Dermis blood vessel endothelial cell (primary cell): ENCODE data around the gene APP. TPM values are rescaled to one million over a fixed set of nuclear protein-coding genes. Genes with fewer than 3 reads are reported as not detected.
"Not testable (repeated sequence)": the region's sequence is repeated elsewhere in the genome, so short reads cannot be mapped to it uniquely, and the experiment has no call there.

ENCODE experiments used
- DNase-seq: peaks from one replicate; pipeline ENCODE4 v3.0.0; 2010
- total RNA-seq: library from RNA; depleted of rRNA; stranded (reverse); fragments of >200 nt; gene quantifications from 2 replicates; pipeline ENCODE4 v1.2.3, GENCODE V29; 2014

The APP gene
- total RNA-seq, 1 donor from 2014 or later = 1,370 TPM

DNA sequence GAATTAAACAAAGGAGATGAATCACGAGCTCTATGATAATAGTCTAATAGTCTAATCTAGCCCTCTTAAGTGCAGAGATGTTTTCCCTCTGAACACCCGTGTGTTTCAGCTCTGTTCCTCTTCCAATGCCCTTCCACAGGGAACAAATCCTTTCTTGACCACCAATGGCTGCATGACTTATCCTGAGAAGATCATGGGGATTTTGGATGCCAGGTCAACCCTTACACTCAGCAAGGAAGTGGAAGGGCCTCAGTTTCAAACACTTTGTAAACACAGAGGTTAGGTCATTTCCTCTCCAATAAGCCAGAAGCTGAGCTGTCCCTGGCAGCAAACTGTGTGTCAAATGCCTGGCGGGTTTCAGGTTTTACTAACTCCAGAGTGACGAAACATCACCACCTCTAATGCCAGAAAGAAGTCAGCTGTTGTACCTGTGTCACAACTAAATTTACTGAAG, 235.8 kb downstream of the APP start:
- peak; percentile 98 for DNase-seq

DNA sequence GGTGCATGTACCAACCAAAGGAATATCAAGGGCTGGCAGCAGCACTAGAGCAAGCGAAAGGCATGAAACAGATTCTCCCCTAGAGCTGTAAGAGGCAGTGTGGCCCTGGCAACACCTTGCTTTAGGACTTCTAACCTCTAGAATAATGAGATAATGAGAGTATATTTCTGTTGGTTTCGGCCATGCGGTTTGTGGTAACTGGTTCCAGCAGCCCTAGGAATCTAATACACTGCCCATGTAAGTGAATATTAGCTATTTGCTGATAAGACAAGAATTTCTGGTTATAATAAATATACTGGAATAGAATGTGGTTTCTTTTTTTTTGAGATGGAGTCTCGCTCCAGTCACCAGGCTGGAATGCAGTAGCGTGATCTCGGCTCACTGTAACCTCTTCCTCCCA, 236.4 kb downstream of the APP start:
- DNase-seq = no peak

DNA sequence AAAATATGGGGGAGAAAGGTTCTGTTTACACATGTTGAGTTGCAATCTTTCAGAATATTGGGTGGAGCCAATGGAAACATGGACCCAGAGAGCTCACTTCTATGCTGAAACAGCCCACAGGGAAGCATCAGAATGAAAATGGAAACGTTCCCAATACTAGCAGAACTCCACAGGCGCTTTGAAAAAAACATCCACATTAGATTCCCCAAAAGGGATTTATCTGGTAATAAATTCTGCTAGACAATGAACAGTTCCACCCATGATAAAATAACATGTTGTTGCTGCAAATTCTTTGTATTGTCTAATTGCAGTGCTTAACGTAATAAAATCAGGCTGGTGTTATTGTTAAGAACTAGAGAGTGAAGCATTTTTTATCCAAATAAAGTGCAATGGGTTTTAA, 238.8 kb downstream of the APP start:
- DNase-seq = no peak

DNA sequence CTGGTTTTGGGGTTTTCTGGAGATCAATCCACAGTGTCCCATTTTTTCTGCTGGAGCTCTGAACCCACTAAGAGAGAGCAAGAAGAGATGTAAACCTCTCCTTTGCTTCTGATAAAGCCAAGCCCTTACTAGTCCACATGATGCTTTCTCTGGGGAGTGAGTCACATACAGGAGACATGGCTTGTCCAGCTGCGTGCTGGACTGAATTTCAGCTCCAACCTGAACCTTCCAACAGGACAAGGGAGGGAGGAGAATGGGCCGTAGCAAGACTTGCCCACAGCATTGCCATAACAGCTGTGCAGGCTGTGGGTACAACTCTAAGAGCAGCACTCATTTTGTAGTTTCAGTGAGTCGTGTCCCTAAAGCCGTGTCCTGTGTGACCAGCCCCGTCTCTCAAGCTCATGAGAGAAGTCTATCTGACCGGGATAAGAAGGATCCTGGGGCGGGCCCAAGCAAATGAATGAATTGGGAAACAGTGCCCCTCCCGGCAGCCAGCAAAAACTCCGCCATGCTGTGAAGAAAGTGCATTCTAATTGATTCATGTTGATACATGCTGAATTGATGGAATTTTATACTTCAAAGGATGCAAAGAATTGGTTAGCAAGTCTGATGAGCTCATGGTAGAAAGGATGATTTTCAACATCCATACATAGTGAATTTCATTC, 240.6 kb downstream of the APP start:
- peak; percentile 58 for DNase-seq

DNA sequence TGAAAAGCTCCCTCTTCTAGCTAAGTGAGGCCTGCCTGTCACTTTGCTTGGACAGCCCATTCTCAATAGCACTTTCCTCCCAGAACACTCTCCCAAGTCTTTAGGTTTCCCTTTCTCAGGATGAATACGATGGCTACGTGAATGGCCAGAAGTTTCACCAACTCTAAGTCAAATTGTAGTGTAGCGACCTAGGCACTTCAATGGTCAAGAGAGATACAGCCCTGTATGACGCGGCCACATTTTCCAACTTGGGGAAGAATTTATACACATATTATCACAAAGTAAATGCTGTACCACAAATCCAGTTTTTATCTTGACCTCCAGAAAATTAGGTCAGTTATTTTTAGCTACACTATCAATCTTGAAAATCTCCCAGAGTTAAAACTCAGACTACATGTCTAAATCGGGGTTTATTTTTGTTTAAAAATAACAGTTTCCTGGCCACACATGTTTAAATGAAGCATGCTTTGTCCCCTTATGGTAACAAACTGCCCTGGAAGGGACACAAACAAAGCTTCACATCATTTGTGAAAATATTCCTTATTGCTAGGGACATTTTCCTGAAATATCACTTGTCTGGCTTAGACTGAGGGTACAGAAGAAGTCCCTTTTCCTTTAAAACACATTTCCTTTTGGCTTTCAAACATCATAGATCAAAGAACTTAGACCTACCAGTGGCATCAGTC, 243.2 kb downstream of the APP start:
- DNase-seq = no peak

DNA sequence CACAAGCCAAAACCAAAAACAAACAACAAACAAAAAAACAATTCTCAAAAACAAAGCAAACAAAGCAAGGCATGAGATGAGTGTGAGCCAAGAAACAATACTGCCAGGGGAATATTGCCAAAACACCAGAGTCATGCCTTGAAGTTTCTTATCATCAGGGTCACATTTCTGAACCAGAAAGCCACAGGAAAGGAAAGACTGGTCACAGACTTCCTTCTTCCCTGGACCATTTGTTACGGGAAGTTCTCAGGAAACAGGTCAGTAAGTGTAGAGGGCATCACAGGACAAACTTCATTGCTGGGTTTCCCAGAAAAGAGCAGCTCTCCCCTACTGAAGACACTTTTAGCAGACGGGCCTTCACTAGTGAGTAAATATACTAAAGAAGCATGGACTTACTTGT, 244.6 kb downstream of the APP start:
- DNase-seq = peak; percentile 97

DNA sequence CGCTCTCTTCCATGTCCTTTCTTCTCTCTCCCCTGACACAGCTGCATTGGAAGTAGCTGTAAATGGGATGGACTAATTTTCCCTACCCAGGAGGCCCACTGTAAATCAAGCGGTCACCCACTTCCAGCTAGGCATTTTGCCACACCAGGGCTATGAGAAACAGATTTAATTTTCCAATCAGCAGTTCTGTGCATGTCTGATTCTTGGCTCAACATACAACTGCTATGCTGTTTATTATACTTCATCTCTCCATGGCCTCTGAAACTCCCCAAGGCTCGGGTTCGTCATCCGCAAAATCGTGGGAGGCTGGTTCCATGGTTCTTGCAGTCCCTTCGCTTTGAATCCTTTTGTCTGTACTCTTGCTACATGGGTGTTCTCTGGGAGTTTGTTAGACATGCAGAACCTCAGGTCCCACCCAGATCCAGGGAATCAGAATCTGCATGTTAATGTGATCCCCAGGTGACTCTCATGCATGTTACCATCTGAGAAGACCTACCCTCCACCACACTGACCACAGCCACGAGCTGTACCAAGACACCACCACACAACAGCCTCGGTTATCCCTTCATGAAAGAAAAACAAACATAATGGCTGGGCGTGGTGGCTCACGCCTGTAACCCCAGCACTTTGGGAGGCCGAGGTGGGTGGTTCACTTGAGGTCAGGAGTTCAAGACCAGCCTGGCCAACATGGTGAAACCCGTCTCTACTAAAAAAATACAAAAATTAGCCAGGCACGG, 245.3 kb downstream of the APP start:
- DNase-seq = no peak

DNA sequence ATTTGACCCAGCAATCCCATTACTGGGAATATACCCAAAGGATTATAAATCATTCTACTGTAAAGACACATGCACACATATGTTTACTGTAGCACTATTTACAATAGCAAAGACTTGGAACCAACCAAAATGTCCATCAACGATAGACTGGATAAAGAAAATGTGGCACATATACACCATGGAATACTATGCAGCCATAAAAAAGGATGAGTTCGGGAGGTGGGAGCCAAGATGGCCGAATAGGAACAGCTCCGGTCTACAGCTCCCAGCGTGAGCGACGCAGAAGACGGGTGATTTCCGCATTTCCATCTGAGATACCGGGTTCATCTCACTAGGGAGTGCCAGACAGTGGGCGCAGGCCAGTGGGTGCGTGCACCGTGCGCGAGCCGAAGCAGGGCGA, 252.4 kb downstream of the APP start:
- not testable (repeated sequence) for DNase-seq

DNA sequence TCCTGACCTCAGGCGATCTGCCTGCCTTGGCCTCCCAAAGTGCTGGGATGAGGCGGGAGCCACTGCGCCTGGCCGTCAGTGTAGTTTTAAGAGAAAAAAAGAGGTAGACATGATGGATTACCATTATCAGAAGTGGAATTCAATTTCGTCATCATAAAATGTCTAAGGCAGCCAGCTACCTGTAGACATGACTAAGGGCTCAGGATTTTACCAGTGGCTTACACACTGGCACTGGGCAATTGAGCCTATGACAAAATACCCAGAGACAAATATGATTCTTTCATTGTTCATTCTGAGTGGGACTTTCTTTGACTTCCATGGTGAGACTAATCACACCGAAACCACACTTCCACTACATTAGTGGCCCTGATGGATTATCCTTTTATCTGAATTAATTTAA, 254.3 kb downstream of the APP start:
- DNase-seq = no peak

DNA sequence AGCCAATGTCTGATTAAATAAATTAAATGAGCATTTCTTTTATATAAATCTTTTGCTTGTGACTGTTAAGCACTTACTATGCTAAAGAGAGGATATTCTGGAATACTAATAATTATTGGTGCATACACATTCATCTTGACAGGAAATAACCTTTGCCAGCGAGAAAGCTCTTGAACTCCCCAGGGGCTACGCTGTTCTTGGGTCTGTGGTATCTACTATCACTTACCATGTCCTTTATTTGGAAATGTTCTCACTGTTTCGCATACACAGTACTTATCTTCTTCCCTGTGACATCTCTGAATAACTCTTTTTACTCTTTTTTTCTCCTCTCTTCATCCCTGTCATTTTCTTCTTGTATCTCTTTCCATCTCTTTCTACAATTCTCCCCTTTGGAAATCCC, 257.1 kb downstream of the APP start:
- DNase-seq = no peak

DNA sequence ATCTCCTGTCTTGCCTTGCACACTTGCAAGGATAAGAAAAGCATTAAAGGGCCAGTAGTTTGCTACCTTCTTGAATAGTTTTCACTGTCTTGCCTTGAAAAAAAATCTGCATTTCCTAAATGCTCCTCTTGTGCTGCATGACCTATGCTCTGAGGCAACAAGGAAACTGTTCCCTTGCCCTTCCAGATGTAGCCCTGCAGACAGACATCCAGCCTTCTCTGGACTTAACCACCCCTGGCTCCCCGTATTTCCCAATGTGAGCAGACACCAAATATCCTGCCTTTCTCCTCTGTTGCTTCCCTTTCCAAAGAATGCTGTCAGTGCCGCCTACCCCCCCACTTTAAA, 258.2 kb downstream of the APP start:
- no peak for DNase-seq

DNA sequence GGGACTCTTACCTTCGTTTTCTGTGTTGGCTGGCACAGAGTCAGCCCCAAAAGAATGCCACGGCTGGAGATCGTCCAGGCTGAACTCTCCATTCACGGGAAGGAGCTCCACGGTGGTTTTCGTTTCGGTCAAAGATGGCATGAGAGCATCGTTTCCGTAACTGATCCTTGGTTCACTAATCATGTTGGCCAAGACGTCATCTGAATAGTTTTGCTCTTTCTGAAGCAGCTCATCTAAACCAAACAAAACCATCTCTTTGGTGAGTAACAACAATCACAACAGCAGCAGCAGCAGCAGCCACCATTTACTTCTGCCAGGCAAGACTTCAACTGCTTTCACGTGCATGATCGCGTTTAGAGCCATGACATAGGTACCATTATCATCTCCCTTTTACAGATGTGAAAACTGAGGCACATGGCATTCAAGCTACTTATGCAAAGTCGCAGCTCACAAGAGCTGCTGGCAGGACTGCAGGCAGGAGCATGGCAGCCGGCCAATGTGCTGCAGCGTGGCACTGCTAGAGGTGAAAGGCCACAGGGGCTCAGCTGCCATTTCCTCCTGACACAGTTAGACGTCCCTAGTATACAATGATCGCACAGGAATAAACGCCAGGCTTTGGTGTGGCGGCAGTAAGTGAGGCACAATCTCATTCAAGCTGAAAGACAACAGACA, 258.7 kb downstream of the APP start:
- DNase-seq = peak; percentile 70

DNA sequence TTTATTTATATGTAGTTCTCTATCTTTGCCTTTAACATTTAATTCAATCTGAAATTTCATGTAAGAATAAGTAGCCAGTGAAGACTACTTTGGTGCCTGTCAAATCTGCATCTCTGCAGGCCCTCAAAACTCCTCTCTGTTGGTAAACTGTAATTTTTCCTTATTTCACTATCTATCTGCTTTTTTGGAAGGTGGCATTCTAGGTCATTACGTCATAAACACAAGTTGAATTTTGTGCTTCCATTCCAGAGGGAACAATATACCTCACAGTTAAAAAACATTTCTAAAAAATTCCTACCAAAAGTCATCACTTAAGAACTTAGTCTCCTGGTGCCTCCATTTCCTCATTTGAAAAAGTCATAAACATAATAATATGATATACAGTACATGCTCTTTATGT, 259.8 kb downstream of the APP start:
- DNase-seq = no peak

DNA sequence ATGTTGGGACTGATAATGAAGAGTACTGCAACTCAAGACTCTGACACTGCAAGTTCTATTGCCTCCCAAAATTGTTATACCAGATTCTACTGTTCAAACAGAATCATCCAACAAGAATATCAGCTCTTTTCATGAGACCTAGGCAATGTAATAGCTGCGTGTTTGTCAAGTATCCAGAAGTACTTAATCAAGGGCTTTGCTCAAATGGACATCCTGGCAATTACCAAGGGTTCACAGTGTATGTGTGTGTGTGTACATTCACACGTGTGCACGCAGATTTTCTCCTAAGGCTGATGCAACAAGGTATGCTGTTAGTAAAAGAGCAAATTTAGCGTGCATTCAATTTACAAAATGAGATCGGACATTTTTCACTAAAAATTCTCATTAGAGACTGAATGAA, 261.2 kb downstream of the APP start:
- no peak for DNase-seq

DNA sequence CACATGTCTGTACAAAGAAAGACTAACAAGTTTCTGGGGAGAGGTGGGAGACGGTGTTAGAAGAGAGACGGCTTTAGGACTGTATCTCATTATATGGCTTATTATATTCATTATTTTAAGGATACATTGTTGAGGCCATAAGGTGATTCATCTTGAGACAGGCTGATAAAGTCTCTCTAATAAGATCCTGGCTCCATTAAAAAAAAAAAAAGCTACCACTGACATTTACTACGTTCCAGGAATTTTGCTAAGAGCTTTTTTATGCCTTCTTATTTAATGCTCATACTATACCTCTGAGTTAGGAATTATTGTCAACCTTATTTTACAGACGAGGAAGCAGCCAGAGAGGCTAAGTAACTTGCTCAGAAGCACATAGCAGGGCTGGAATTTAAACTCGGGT, 262.1 kb downstream of the APP start:
- DNase-seq = no peak

DNA sequence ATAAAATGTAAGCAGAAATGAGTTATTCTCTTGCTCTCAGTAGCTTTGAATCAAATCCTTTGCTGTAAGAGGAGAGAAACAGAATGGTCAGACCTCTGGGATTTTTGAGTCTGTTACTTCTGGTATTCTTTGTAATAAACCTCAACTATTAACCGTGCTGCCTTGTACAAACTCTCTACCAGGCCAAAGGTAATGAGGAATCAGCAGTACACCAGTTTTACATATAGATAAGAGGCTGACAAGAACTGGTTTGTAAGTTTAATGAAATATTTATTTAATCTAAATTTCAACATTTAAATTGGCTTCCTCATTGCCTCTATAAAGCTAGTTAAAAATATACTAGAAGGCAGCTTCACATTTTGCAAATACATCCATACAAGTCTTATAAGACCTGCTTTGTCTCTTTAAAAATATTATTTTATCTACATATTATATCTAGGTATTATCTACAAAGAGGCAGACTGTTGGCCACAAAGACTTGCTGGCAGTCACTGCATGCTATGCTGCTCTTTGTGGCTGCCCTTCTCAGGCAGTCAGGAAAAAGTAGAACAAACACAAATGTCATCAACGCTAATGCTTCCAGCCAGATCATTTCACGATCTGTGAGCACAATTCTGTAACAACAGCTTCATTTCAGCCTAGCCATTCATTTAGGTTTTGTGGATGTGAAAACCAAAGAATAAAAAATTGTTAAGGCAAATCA, 262.8 kb downstream of the APP start:
- peak; percentile 46 for DNase-seq

DNA sequence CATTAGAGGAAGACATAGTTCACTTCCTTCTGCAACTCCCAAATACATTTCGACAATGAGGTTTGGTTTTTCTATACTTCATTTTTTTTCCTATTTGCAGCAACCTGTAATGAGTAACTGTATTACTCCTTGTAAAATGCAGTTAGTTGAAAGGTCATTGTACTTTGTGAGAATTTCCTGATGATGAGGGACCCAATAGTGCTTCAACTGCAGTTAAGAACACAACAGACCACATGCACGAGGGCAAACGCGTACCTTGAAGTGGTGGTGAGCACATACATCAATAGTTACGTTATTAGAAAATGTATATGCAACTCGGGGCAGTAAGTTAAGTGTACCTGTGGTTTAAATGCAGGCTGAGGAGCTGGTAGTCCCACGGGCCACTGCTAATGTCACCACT, 264.0 kb downstream of the APP start:
- no peak for DNase-seq

DNA sequence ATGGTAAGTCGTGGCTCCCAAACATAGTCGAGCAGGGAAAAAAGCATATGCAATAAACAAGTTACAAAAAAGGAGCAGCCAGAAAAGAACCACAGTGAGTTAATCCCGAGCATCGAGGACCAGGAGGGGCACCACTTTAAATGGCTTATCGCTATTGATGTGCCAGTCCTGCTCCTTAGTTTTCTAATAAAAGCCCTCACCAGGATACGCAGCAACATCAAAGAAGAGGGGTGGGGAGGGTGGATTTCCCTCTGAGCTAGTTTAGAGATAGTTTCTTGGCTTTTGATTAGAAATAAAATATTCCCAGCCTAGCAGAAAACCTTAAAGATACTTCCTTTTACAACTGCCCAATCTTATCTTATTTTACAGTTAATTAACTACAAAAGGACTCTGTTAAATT, 265.4 kb downstream of the APP start:
- DNase-seq = no peak

DNA sequence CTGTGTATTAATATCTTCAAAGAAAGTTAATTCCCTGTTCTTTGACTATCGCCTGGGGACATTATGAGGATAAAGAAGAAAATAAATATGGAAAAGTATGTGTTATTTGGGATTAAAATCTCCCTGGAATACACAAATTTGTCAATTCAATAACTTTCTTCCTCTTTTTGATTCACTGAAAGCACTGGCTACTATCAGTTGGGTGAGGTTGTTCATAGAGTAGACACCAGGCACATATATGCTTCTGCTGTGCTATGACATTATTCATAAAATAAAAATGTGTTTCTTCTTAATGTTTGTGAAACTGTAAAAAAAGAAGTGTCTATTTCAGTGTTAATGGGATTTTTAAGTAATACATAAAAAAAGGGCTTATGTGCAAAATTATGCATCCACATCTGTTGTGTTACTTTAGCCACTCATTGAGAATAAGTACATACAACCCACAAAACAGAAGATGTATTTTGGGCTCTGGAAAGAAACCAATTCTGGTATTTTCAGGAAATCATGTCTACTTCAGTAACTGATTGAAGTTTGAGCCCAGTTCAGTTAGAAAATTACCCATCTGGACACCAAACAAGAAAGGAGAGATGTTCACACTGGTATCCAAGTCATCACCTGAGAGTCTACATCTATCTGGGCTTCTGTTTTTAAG, 266.4 kb downstream of the APP start:
- DNase-seq = no peak

DNA sequence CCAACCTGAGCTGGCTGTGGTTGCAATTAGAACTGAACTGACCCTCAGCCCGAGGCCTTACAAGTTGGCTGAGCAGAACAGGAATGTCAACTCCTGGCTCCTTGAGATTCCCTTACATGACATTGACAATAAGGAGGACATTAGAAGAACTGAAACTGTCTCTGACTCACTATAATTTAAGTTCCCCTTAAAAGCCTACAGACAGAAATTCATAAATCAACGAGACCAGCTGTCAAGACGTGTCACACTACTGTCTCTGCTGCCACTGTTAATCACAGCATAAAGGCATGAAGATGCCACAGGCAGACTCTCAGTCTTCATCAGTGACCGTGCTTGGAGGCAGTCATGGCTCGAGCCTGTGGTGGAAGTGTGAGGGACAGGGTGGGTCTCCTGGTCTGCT, 267.0 kb downstream of the APP start:
- DNase-seq = no peak

DNA sequence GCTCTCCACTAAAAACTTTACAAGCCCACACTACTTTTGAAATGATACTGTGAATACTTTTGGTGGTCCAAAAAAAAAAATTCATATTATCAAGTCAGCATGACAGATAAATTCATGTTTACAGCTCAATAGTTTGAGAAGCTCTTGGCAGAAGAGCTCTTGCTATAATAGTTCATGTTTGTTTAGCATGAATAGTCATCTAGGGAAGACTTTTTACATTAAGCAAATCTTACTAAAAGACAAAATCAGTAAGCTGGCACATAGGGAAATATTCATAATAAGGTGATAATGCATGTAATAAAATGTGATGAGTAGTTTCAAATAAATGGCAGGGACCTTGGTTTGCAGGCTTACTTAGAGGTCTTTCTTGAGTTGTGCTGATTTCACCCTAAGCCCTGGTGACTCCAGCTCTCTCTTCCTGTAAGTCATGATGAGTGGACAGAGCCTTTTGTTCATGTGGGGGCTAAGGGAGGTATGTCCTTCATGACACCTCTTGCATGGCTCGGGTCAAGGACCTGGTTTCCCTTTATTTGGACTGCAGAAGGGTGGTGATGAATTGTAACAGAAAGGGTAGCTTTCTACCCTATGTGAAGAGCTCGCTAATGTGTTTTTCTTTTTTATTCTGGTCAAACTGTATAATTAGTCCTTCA, 269.1 kb downstream of the APP start:
- DNase-seq = peak; percentile 66

DNA sequence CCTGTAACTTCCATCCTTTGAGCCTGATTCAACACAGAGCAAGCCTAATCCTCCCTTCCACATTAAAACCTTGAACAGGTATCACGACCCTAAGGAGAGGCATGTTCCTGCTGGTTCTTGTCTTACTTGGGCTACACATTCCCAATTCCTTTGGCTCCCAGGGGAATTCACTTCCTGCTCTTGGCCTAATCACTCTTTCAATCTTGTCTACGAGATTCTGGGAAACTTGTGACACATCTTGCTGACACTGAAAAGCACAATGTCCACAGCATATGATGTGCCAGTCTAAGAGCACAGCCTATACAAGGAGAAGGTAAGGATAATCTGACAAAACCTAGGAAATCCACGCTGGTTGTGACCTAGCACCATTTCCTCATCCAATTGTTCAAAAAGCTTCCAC, 271.9 kb downstream of the APP start:
- DNase-seq = peak; percentile 62
